ENCODE data around the gene TTLL12.

TTLL12 gene

DNA sequence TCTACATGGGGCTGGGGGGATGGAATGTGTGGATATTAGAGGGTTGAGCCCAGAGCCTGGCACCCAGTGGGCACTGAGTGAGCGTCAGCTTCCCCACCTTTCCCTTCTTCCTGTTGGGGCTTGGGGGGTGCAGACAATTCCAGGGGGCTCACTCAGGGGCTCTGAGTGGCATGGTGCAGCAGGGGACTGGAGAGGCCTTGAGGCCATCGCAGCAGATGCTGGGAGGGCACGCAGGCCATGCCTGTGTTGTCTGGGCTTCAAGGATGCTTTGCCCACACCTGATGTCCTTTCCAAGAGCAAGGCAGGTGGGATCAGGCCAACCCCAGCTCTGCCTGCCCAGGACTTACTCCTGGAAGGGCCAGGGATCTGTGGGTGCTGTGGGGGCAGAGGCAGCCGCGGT is 11.2 kb upstream of the TTLL12 start:
- no peak for DNase-seq

DNA sequence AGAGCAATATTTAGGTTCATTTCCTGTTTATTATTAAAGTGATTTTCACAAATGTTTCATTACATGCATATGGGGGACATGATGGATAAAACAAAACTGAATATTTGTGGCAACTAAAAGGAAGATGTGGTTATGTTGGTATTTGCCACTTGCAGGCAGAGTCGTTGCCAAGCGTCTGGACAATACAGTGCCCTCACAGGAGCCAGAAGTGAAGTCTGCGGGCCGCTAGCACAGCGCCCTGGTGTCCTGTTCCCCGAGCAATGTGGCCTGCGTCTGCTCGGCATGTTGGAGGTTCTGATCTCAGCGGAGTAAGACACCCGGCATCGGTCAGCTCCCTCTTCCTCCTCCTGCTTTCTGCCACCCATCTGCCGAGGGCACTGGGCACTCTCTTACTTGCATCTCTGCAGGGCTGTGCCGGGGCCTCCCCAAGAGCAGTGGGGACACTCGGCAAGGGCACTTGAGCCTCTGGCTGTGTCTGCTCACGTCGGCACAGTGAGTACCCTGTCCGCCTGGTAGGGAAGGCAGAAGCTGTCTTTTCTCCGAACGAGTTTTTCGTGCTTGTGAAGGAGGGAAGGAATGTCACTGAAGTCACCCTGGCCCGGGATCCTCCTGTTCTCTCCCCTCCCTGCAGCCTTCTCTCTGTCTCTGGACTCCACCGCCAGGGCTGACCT is 10.5 kb upstream of the TTLL12 start:
- peak; percentile 9 for DNase-seq

DNA sequence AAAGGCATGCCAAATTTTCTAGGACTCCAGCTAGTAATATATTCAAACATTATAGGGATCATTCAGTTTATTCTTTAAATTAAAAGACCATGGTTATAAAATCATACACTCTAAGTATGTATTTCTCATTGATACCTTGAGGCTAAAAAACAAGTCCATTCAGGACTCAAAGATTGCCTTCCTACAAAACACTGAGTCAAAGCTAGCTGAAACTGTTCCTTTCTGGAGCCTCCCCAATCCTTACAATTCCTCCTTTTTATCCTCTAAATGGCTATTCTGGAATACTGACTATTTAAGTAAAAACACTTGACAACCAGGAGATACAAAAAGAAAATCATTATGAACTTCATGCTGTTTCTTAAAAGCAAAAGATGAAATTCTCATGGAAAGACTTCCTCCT is 4.9 kb upstream of the TTLL12 start:
- no peak for DNase-seq

DNA sequence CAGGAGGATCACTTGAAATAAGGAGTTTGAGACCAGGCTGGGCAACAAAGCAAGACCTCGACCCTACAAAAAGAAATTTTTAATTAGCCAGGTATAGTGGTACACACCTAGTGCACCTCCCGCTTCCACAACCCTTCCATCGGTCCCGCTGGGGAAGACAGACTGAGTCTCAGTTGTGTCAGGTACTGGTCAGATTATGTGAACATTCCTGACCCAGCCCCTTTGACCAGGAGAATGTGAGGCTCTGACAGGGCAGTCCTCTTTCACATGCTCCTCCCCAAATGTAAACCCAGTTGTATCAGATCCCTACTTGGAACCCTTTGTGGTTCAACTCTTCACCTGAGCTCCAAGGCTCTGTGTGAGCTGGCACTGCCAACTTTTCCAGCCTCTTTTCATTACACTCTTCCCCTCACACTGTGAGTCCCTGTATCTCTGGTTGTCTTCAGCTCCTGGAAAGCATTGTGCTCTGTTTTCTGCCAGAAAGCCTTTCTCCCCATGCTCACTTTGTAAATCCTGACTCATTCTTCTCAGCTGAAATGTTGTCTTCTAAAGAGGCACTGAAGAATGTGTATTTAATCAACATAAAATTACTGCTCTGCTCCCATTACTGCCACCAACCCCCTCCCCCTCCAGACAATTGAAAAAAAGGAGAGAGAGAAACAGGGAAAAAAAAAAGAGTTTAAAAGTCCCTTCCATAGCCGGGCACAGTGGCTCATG is 2.1 kb upstream of the TTLL12 start:
- no peak for DNase-seq

DNA sequence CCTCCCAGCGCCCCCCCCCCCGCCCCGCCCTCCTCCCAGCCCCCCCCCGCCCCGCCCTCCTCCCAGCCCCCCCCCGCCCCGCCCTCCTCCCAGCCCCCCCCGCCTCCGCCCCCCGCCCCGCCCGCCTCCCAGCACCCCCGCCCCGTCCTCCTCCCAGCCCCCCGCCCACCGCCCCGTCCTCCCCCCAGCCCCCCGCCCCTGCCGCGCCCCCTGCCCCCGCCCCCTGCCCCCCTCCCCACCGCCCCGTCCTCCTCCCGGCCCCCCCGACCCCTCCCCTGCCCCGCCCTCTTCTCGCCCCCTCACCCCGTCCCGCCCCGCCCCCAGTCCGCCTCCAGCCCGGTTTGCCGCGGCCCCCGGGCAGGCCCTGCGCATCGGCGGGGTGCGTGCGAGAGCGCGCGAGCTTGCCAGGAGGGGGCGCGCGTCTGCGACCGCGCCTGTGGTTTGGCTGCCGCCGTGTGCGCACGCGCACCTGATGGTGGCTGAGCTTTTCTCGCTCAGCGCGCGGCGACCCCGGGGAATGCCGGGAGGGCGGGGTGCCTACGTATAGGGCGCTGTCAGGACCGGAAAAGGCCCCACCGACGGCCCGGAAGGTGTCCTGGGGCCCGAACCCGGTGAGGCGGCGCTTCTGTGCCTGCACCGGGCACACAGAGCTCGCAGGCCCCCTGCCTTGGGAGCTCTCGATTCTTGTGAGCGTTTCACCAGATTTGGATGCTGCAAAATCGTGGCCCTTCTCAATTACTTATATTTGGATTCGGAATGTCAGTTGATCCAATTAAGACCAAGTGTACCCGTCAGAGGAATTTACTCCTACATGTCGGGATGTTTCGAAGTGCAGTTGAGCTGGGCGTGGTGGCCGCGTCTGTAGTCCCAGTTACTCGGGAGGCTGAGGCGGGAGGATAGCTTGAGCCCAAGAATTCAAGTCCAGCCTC is 501 bp upstream of the TTLL12 start:
- DNase-seq: peak; percentile 73

DNA sequence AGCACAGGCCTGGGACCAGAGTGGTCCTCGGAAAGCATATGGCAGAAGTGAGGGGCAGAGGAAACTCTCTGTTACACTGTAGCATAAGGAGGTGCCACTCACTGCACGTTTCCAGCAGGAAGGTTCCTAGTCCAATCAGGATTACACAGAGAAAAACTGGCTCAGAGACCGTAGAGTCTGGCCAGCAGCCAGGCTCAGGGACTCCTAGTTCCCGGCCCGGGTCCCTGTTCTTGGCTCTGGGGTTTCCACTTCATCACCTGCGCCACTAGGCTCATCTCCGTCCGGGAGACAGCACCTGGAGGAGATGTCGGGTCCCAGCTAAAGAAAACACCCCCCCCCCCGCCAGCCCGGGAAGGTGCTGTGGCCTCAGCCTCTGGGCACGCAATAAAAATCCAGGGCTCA is 1.1 kb downstream of the TTLL12 start:
- DNase-seq: peak; percentile 19

DNA sequence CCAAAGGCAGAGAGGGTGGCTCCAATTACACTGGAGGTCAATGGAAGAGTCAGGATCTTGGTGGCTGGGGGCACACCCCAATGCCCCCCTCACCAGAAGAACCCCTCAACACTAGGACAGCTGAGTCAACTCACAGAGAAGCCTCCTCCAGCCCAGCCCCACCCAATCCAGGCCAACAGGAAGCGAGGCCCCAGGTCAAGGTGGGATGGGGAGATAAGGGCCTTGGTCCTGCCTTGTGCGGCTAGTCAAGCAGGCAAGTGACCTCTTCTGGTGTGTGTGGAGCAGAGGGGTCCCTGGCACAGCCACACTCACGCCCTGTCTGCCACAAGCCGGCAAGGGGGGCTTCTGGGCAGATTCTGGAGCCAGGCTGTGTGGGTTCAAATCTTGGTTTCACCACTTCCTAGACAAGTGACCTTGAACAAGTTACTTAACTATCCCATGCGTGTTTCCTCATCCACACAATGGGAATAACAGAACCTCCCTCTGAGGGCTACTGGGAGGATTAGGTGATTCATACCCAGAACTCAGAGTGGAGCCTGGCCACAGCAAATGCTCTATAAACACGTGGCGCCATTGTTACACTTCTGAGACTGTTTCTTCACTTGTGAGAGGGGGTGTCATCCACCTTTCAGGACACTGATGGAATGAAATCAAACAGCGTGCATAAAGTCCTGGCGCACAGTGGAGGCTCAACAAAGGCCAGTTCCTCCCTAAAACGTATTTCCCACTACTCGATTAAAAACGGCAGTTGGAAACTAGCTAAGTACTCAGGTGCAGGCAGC is 3.2 kb downstream of the TTLL12 start:
- DNase-seq: no peak

DNA sequence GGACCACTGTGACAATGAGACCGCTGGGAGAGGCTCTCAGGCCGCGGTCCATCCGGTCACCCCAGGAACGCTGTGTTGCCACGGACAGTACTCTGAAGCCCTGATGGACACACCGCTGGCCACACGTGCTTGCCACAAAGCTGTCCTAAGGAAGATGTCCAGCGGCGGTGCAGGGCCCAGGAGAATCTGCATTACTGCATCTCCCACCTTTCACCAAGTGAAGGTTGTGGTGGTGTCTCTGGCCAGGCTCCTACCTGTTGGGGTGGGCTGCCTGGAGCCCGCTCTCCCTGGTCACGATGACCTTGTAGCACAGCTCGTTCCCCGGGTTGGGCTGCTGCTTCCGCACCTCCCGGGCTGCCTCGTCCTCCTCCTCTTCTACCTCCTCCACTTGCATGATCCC is 4.2 kb downstream of the TTLL12 start:
- no peak for DNase-seq

DNA sequence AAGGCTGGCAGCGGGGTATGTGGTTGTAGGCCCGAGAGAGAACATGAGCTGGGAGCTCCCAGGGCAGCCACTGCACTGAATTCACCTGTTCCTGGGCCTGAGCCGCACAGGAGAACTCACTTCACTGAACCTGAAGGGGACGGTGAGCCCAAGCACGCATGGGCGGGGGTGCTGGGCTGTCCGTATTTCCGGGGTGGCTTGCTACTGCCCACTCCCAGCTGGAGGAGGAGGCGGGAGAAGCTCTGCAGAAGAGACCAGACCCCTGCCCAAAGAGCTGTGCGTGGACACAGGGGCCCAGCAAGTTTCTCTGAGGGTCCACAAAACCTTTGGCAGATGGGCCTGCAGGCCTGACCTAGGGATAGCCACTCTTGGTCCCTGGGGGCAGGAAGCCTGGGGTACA is 4.8 kb downstream of the TTLL12 start:
- DNase-seq: no peak

DNA sequence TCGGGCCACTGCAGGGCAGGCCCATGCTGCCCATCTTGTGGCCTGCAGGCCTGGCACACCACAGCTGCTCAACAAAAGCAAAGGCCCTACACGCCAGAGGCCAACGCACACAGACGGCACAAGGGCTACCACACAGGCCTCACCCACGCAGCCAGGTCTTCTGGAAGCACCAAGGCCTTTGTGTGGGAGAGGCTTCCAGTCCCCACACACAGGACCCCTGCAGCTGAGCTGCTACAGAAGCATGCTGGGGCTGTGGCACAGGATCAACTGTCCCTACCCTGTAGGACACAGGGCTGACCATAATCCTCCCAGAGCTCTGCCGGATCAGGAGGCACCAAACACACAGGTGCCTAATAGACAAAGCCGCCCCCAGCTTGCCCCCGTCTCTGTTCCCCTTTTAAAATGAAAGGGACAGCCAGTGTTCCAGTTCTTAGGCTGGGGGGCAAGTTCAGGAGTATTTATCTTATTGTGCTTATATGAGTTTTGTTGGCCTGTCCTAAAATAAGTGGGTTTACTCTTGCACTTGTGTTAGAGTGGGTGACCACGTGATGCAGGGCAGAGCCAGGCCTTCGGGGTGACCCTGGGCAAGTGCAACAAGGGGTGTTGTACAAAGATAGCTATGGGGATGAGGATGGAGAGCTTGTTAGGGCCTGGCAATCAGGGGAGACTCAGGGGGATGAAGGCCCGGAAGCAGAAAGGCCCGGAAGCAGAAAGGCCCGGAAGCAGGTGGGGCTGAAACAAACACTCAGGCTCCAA is 5.4 kb downstream of the TTLL12 start:
- no peak for DNase-seq

DNA sequence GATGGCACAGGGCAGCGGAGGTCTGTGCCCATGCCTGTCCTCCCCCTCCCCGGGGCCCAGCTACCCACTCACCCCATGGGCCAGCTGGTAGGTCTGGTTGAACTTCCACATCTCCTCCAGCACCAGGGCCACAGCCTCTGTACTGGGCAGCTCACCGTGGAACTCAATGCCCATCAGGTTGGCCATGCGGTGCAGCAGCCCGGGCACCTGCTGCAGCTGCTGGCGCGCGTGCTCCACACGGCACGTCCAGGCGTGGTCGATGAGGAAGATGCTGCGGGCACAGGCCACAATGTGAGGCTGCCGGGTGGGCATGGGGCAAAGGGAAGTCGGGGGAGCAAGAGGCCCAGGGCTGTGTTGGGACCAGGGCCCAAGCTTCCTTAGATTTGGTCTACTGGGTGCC is 6.3 kb downstream of the TTLL12 start:
- DNase-seq: no peak

DNA sequence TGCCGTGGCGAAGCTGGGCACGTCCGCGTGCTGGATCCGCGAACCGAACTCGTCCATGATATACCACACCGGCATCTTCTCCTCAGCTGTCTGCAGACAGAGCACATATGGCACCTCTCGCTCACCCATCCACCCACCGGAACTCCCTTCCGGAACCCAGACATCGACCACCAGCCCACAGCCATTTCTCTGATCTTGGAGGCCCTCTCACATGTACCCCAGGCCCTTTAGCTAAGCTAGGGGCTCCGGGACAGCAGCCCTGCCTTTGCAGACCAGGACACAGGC is 7.1 kb downstream of the TTLL12 start:
- DNase-seq: no peak

DNA sequence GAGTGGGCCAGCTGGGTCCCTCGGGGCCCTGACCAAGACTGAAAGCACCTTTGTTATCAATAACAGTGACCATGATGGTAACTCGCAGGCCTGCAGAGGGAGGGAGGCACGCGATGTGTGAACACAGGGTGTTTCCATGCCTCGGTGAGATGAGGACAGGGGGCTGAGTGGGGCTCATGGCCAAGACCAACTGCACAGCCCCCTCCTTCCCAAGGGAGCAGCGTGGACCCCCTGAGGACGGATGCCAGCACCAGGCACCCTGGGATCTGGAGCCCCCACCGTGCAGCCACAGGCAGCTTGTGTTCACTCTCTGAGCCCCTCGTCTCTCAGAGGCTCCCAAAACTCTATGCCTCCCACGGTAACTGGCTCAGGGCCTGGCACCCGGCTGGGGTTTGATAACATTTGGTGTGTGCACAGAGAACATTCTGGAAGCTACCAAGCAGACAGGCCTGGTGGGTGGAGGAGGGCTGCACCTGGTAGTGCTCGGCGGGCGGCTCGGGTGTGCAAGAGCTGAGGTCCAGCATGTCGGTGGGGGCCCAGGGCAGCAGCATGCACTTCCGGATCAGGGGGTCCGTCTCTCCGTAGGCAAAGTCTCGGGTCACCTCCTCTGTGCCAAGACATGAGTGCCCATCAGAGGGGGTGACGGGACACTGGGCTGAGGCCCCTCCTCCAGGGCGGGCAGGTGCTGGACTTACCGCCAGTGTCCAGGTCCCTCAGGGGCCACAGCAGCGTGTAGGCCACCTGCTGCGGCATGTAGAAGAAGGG is 7.6 kb downstream of the TTLL12 start:
- no peak for DNase-seq

DNA sequence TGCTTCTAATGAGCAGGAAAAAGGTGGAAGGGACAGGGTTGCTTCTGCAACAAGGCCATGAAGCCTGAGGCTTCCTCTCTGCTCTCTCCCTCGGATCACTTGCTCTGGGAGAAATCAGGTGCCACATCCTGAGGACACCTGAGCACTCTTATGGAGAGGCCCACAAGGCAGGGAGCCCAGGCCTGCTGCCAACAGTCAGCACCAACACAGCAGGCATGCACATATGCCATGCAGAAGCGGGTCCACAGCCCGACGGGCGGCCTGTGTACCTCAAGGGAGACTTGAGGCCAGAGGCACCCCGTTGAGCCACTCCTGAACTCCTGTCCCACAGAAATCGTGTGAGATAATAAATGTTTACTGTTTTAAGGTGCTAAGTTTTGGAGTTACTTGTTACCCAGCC is 9.5 kb downstream of the TTLL12 start:
- DNase-seq: no peak

DNA sequence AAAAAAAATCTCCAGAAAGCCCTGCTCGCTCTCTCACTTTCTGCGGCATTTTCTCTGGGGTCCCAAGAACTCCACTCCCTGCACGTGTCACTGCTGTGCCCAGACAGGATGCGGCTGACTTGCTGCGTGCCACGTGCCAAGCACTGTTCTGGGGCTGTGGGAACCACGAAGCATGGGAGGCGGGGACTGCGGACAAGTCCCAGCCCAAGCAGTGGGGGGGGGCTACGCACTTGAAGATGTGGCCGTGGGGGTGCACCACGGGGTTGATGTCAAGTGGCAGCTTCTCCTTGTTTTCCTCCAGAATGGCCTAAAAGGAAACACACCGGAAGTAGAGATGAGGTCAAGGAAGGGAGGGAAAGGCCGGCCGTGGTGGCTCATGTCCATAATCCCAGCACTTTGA is 10.8 kb downstream of the TTLL12 start:
- no peak for DNase-seq

DNA sequence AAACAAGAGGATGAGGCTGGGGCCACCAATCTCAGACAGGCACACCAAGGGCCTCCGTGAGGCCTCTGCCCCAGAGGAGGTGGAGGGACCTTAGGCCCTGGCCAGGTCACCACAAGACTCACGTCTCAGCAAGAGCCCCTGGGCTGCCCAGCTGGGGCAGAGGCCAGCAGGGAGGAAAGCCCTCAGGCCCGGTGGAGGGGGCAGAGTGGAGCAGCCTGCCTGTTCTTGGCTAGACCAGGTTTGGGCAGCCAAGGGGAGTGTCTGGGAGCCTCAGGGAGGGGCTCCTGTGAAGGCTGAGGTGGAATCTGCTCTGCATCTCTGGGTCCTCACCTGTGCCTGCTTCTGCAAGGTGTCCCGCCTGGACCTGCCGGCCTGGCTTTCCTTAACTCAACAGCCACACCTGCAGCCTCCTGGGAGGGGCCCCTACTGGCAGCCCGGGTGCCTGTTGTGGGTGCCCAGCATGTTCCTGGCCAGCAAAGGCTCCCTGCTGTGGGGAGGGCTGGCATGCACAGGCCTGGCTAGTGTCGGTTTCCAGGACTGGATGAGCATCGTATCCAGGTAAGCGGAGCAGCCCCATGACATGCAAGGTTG is 11.9 kb downstream of the TTLL12 start:
- DNase-seq: no peak

DNA sequence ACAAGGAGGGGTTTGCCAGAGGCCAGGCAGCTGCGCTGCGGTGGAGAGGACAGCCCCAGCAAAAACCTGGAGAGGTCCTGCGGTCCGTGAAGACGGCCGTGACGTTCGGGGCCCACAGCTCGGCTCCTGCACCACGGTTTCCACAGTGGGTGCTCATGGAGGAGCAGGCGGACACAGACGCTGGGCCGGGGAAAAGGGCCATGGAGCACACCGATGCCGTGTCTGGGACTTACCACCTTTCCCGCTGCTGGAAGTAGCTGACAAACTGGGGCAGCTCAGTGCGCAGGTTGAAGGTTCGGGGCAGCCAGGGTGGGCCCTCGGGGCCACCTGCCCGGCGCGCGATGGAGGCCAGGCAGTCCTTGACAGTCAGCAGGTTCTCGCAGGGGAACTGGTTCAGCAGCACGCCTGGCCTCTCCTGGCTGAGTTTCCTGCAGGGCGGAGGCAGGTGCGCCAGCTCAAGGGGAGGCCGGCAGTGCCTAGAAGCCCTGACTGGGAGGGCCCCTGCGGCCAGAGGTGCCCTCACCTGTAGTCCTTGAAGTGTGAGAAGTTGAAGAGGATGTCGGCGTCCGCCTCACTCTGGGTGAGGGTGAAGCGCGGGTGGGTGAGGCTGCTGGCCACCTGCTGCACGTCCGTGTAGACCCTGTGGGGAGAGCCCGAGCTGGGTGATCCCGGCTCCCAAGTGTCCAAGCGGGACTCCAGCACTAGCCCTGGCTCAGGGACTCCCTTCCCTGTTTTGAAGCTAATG is 12.8 kb downstream of the TTLL12 start:
- no peak for DNase-seq

DNA sequence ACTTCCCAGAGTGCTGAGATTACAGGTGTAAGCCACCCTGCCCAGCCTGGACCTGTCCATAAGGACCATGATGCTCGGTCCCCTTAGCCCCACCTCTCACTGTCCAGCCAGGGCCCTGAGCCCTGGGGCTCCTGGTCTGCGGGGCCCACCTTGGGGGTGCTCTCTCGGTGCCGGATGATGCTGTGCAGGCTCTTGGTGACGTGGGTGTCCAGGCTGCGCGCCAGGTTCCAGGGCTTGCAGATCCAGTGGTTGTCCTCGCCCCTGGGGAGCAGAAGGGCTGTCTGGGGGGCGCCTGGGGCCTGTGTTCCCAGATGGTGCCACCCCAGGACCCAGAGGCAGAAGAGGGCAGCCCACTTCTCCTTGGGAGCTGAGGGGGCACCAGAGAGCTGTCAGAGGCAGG is 13.4 kb downstream of the TTLL12 start:
- DNase-seq: no peak

DNA sequence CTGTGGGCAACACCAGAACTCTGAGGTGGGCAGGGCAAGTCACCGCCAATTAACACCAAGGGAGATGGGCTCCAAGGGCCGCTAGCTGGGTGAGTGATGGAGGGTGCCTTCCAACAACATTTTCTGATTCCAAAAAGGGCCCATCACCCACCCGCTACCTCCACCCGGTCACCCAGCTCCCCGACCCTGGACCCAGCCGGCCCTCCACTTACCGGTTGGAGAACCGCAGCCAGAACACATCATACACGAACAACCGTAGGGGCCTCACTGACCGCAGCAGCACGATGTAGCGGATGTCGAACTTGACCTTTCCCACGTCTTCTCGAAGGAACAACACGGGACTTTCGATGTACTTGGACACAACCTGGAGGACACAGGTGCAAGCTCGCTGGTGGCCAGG is 14.7 kb downstream of the TTLL12 start:
- no peak for DNase-seq

DNA sequence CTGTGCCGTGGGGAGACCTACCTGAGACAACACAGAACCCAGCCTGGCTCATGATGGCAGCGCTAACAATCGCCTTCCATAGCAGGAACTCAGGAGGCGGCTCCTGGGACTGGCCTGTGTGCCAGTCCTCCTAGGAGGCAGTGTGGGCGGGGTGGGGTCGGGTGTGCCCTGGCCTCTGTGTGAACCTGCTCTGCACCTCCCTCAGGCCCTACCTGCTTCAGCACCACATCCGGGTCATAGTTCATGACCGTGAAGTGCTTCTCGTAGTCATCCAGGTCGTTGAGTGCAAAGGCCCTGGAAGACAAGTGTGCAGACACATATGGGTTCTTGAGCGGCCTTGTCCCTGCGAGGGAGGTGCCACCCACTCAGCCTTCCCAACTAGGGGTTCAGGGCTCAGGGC is 15.3 kb downstream of the TTLL12 start:
- no peak for DNase-seq
